ENCODE results near the gene CREB5. TPM values are rescaled to one million over a fixed set of nuclear protein-coding genes. Genes with fewer than 3 reads are reported as not detected.

CREB5 gene
- total and polyA plus RNA-seq, 10 donors: 0.88 to 56.8 (median 23.5) TPM

DNA sequence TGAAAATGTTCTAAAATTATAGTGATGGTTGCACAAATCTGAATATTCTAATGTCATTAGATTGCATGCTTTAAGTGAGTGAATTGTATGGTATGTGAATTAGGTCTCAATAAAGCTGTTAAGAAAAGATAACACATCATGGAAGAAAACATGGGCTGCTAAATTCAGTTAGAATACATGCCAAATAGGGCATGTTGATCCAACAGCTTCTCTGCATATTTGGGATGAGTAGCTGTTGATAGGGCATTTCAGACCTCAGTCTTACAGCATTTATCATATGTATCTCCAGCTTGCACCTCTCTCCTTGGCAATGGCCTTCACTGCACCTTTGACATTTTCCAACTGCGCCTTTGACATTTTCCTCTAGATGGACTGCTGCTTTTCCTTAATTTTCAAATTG is 13.2 kb downstream of the CREB5 start:
- Histone ChIP-seq H3K9me3 (no peaks in the 10 kb centered on the region), H3K36me3 (no peaks in the 10 kb centered on the region), H3K27me3 (replicated peaks in 1 of 7) (no peaks in the 10 kb centered on the region), H3K4me3 (no peak overlapping the region), H3K27ac (no peak overlapping the region), H3K4me1 (no peaks in the 10 kb centered on the region)
- TF ChIP-seq, protein P1, sequence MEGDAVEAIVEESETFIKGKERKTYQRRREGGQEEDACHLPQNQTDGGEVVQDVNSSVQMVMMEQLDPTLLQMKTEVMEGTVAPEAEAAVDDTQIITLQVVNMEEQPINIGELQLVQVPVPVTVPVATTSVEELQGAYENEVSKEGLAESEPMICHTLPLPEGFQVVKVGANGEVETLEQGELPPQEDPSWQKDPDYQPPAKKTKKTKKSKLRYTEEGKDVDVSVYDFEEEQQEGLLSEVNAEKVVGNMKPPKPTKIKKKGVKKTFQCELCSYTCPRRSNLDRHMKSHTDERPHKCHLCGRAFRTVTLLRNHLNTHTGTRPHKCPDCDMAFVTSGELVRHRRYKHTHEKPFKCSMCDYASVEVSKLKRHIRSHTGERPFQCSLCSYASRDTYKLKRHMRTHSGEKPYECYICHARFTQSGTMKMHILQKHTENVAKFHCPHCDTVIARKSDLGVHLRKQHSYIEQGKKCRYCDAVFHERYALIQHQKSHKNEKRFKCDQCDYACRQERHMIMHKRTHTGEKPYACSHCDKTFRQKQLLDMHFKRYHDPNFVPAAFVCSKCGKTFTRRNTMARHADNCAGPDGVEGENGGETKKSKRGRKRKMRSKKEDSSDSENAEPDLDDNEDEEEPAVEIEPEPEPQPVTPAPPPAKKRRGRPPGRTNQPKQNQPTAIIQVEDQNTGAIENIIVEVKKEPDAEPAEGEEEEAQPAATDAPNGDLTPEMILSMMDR (IDR thresholded peaks at IDR 0.05 in 8 of 11, conservative IDR thresholded peaks at IDR 0.05 in 3 of 11): no peak
- no peak for TF ChIP-seq POLR2A (IDR thresholded peaks at IDR 0.05)
- no peak for TF ChIP-seq POLR2AphosphoS5 (IDR thresholded peaks at IDR 0.05)
- intact Hi-C loops (cut with DNase I; ENCODE audit: low total_unique reads): no loop called here
- 89 to 97% (median 94%) methylated on average over 1 of the region's 1 CpG for WGBS, 5 donors
- DNase-seq: no peak

GRCh38 chr7:28427236-28427635 is 14.9 kb downstream of the CREB5 start:
- Histone ChIP-seq H3K4me1 (no peaks in the 10 kb centered on the region), H3K36me3 (no peaks in the 10 kb centered on the region), H3K4me3 (no peak overlapping the region), H3K9me3 (no peaks in the 10 kb centered on the region), H3K27me3 (replicated peaks in 1 of 7) (no peaks in the 10 kb centered on the region), H3K27ac (no peak overlapping the region)
- WGBS, 5 donors: 77 to 86% (median 84%) methylated on average over 4 of the region's 4 CpGs
- intact Hi-C loops (cut with DNase I; ENCODE audit: low total_unique reads): no loop called here
- no peak for DNase-seq
- TF ChIP-seq, protein P1 (IDR thresholded peaks at IDR 0.05 in 8 of 11, conservative IDR thresholded peaks at IDR 0.05 in 3 of 11): no peak
- TF ChIP-seq POLR2AphosphoS5 (IDR thresholded peaks at IDR 0.05): no peak

DNA sequence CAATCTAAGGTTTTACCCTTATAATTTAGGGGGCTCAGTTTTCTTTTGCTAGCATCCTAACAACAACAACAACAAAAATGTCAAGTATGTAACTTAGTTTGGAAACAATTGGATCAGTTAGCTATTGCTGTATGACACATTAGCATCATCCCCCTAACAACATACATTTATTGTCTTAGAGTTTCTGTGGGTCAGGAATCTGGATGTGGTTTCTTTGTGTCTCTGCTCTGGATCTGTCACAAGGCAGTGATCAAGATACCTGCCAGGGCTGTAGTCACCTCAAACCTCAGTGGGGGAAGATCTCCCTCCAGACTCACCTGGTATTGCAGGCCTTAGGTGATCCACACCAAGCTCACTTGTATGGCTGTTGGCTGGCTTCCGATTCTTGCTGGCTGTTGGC is 18.3 kb downstream of the CREB5 start:
- H3K4me3 ChIP-seq: no peak overlapping the region
- no peak overlapping the region for H3K27ac ChIP-seq
- H3K27me3 ChIP-seq (replicated peaks in 1 of 7): peaks cover 0 to 13% (median 5%) of the 10 kb centered on the region in 7 donors
- no peaks in the 10 kb centered on the region for H3K9me3 ChIP-seq
- DNase-seq: no peak
- TF ChIP-seq POLR2AphosphoS5 (IDR thresholded peaks at IDR 0.05) (no peak), POLR2A (IDR thresholded peaks at IDR 0.05) (no peak)
- TF ChIP-seq, protein P1 (IDR thresholded peaks at IDR 0.05 in 8 of 11, conservative IDR thresholded peaks at IDR 0.05 in 3 of 11): no peak
- no peaks in the 10 kb centered on the region for H3K36me3 ChIP-seq
- 83 to 100% (median 92%) methylated on average over 1 of the region's 1 CpG for WGBS, 5 donors
- no peaks in the 10 kb centered on the region for H3K4me1 ChIP-seq
- intact Hi-C loops (cut with DNase I; ENCODE audit: low total_unique reads): no loop called here

DNA sequence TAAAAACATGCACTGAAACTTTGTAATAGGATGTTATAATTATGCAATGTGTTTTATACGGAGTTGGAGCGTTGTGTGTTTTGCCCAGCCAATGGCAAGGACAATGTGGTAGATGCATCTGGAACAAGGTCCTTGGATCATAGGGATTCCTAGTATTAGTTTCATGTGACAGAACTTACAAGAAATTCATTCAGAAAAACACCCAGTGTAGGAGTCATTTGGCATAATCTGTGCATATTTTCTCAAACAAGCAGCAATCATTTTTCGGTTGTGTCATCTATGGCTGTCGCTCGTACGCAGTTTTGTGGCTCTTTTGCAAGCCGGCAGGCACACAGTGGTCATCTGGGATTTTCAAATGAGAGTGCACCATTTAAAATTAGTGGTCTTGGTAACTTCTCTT is 19.8 kb downstream of the CREB5 start:
- DNase-seq: no peak
- no peaks in the 10 kb centered on the region for H3K9me3 ChIP-seq
- H3K36me3 ChIP-seq: no peaks in the 10 kb centered on the region
- 72 to 86% (median 82%) methylated on average over 7 of the region's 7 CpGs for WGBS, 5 donors
- TF ChIP-seq, protein P1 (IDR thresholded peaks at IDR 0.05 in 8 of 11, conservative IDR thresholded peaks at IDR 0.05 in 3 of 11): no peak
- TF ChIP-seq POLR2AphosphoS5 (IDR thresholded peaks at IDR 0.05): no peak
- TF ChIP-seq POLR2A (IDR thresholded peaks at IDR 0.05): no peak
- H3K4me3 ChIP-seq: no peak overlapping the region
- no peak overlapping the region for H3K27ac ChIP-seq
- no peaks in the 10 kb centered on the region for H3K4me1 ChIP-seq
- peaks cover 0 to 13% (median 5%) of the 10 kb centered on the region in 7 donors for H3K27me3 ChIP-seq (replicated peaks in 1 of 7)
- intact Hi-C loops (cut with DNase I; ENCODE audit: low total_unique reads): no loop called here

Measured in spleen (tissue), 11 donors.